ENCODE data around the gene LRRC71.

- TF ChIP-seq CTCF (IDR thresholded peaks at IDR 0.05) = no peak
- no peak for TF ChIP-seq POLR2A (IDR thresholded peaks at IDR 0.05)
These were observed 54.7 kb downstream of the LRRC71 start for GRCh38 chr1:156975084-156975483.

Measured in Peyer's patch (tissue), 4 donors.